ENCODE measurements around the gene CHAMP1.
A peak's percentile ranks its signal among the peaks of the same experiment; 100 is the strongest.

The CHAMP1 gene, protein sequence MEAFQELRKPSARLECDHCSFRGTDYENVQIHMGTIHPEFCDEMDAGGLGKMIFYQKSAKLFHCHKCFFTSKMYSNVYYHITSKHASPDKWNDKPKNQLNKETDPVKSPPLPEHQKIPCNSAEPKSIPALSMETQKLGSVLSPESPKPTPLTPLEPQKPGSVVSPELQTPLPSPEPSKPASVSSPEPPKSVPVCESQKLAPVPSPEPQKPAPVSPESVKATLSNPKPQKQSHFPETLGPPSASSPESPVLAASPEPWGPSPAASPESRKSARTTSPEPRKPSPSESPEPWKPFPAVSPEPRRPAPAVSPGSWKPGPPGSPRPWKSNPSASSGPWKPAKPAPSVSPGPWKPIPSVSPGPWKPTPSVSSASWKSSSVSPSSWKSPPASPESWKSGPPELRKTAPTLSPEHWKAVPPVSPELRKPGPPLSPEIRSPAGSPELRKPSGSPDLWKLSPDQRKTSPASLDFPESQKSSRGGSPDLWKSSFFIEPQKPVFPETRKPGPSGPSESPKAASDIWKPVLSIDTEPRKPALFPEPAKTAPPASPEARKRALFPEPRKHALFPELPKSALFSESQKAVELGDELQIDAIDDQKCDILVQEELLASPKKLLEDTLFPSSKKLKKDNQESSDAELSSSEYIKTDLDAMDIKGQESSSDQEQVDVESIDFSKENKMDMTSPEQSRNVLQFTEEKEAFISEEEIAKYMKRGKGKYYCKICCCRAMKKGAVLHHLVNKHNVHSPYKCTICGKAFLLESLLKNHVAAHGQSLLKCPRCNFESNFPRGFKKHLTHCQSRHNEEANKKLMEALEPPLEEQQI

DNA sequence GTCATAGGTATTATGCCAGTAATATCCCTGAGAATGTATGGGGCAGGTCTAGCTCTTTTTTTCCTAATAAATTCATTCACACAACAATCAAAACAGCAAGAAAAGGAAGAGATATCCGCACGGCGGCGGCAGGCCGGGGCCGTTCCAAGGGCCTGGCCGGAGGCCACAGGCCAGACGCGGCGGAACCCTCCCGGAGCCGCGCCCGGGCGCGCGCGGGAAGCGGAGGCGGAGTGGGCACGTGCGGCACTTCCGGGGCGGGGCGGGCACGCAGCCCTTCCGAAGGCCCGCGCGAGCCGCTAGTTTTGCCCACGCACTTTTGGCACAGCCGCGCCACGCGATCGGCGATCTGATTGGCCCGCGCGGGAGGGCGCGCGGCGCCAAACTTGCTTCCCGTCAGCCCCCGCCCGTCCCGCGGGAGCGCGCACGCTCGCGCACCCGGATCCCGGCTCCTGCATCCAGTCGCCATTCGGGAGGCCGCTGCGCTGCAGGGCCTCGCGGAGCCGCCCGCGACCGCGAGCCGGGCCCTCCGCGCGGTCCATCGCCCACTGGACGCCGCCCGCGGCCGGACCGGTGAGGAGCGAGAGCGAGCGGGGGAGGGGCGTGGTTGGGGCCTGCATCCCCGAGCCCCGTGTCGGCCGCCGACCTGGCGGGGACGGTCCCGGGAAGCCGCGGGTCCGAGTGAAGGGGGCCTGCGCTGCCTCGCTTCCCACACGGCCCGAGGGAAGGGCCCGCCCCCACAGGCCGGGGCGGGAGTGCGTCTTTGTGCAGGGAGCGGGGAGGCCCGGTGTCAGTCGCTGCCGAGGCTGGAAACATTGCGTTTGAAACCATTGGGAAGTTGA lies at the start of gene CHAMP1:
CHAMP1 (plus strand) TSS at position 430 of the 839 bp plus-strand sequence. CDS start 9,340 bp downstream, outside the sequence.
- DNase-seq (ENCODE audit: low spot score): peak; percentile 99

DNA sequence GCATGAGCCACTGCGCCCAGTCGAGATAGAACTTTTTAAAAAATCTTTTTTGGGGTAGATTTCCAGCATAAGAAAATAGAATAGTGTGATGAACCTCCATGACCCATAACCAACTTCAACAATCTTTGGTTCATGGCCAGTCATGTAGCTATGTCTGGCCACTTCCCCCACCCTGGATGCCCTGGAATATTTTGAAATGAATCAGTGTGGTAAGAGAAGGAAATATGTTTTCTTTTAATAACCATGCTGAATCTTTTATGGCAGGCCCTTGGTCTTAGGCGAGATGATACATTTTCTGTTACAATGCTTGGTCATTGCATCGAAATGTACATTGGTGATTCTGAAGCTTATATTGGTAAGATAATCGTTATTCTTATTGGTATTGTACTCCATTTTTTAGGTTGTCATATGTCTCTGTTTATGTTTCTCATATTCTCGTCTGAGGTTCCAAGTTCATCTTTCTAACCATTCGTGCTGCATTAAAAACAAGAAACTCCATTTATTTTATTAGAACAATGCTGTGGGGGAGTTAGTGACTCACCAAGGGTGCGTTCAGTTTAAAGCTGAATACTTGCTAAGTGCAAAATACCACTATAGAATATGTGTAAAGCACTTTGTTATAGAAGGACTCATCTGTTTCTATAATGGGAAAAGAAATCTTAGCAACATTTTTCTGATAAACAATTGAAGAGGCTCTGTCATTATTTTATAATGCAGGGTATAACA lies 49.3 kb upstream of the CHAMP1 start:
- peak; percentile 72 for DNase-seq (ENCODE audit: low spot score)

GRCh38 chr13:114266241-114266640 lies 48.1 kb upstream of the CHAMP1 start:
- DNase-seq (ENCODE audit: low spot score): no peak

DNA sequence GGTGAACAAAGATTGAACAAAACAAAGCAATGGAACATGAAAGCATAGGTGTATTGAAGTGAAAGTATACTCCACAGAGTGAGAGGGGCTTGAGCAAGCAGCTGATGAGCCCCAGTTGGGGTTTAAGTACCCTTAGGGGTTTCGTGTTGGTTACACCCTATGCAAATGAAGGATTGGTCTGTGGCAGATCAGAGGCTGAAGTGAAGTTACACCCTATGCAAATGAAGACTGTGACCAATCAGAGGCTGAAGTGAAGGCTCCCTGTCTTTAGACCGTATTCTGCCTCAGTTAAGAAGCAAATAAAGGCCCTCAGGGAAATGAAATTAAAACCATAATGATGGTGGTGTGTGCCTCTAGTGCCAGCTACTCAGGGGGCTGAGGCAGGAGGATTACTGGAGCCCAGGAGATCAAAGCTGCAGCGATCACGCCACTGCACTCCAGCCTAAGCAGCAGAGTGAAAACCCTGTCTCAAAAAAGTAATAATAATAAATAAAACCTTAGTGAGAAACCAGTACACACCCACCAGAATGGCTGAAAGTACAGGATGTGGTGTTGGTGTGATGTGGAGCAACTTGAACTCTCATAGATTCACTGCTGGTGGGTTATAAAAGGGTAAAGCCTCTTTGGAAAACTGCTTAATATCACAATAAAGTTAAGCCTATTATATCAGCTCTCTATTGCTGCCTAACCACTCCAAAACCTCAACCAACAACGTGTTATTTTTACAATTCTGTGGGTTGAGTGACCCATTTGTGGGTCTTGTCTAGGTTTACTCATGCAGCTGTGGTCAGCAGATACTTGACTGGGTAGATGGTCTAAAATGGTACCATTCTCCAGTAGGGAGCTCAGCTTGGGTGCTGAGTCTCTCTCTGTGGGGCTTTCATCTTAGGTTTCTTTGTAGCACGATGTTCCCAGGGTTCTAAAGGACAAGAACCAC lies 45.7 kb upstream of the CHAMP1 start:
- DNase-seq (ENCODE audit: low spot score): no peak

- no peak for DNase-seq (ENCODE audit: low spot score)
Observed at GRCh38 chr13:114269281-114269770, 45.0 kb upstream of the CHAMP1 start.

DNA sequence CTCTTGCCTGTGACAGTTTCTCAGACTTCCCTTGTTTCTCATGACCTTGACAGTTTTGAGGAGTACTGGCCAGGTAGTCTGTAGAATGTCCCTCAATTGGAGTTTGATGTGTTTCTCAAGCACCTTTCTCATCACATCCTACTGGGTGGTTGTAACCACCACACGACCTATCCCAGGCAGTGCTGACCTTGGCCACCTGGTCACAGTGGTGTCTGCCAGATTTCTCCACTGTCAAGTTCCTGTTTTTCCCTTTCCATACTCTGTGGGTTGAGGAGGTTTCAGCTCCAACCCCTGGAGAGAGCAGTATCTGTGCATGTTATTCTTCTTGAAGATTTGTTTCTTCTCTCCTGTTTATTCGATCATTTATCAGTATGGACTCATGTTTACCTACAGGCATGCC lies 41.3 kb upstream of the CHAMP1 start:
- no peak for DNase-seq (ENCODE audit: low spot score)

- DNase-seq (ENCODE audit: low spot score): no peak
Observed at GRCh38 chr13:114275304-114275703, 39.0 kb upstream of the CHAMP1 start.

DNA sequence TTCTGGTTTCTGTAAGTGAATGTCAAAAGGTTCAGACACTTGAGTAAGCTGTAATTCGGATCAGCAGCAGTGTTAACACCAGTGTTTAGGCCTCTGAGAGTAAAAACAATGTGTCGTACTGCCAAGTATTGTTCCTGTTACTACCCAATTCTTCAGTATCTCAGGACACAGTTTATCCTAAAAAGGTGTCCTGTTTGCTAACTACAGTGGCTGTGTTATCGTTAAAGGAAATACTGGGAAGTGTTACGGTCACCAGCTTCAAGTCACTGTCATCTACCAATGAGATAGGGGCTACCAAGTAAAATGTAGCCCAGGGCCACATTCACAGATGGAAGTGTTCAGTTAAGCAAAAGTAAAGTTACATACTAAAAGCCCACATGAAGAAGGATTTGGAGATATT lies 35.2 kb upstream of the CHAMP1 start:
- DNase-seq (ENCODE audit: low spot score): no peak

GRCh38 chr13:114279758-114280355 lies 34.4 kb upstream of the CHAMP1 start:
- DNase-seq (ENCODE audit: low spot score): no peak

GRCh38 chr13:114281351-114282040 lies 32.8 kb upstream of the CHAMP1 start, which contains the start of gene UPF3A:
Gene UPF3A (plus strand): TSS chr13:114281601. CDS start chr13:114281640, 39 bp downstream.
- peak; percentile 96 for DNase-seq (ENCODE audit: low spot score)

GRCh38 chr13:114282041-114282670 lies 32.1 kb upstream of the CHAMP1 start:
- peak; percentile 81 for DNase-seq (ENCODE audit: low spot score)

GRCh38 chr13:114283576-114283975 lies 30.7 kb upstream of the CHAMP1 start:
- DNase-seq (ENCODE audit: low spot score): no peak

DNA sequence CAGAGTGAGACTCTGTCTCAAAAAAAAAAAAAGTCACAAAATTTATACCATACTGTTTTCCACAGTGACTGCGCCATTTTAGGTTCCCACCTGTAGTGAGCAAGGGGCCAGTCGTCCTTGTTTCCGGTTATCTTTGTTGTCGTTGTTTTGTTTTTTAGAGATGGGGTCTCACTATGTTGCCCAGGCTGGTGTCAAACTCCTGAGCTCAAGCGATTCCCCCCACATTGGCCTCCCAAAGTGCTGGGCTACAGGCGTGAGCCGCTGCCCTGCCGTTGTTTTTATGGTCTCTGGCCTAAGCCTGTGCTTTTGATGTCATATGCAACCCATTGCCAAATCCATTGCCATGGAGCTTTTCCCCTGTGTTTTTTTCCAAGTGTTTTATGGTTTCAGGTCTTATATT lies 29.6 kb upstream of the CHAMP1 start:
- DNase-seq (ENCODE audit: low spot score): no peak

GRCh38 chr13:114285166-114285808 lies 29.0 kb upstream of the CHAMP1 start:
- DNase-seq (ENCODE audit: low spot score): no peak

GRCh38 chr13:114286808-114287207 lies 27.5 kb upstream of the CHAMP1 start:
- no peak for DNase-seq (ENCODE audit: low spot score)

GRCh38 chr13:114288157-114288591 lies 26.1 kb upstream of the CHAMP1 start:
- no peak for DNase-seq (ENCODE audit: low spot score)

DNA sequence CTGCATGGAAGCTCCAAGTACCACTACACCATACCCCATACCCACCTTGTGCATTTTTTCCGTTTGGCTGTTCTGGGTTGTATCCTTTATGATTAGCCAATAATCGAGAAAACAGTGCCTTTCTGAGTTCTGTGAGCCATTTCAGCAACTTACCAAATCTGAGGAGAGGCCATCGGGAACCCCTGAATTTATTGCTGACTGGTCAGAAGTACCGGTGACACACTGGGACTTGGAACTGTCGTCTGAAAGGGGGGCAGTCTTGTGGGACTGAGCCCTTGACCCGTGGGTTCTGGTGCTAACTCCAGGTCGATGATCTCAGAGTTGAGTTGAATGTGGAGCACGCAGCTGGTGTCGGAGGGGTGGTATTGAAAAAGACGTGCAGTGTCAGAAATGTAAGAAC lies 17.9 kb upstream of the CHAMP1 start:
- no peak for DNase-seq (ENCODE audit: low spot score)

GRCh38 chr13:114296902-114297301 lies 17.4 kb upstream of the CHAMP1 start:
- no peak for DNase-seq (ENCODE audit: low spot score)

Measured in GM03348 (cell line).